Left lung (tissue), 10 donors: ENCODE measurements around the gene NLN. TPM values are rescaled to one million over a fixed set of nuclear protein-coding genes. Genes with fewer than 3 reads are reported as not detected.
"Not testable (repeated sequence)": the region's sequence is repeated elsewhere in the genome, so short reads cannot be mapped to it uniquely, and the experiment has no call there.

Experiments
- ATAC-seq: fragments of 200-7000 bp; cut with Tn5 transposase; one replicate; pipeline ENCODE4 v1.9.1; 2020; ENCODE audit warnings: moderate library complexity
- DNase-seq, 4 donors: peaks; one replicate each; pipeline ENCODE4 v3.0.0-alpha.2; 2013 to 2020
- H3K27ac ChIP-seq, 2 donors: fragments of 200-600 bp; sonication (generic) in 1 of 2; one replicate each; pipeline versions ENCODE4 v1.5.0 to v1.8.0; 2020 to 2021
- H3K27me3 ChIP-seq, 2 donors: fragments of 200-600 bp; sonication (generic) in 1 of 2; one replicate each; pipeline versions ENCODE4 v1.5.0 to v1.8.0; 2020 to 2021
- H3K36me3 ChIP-seq, 2 donors: fragments of 200-600 bp; sonication (generic) in 1 of 2; one replicate each; pipeline versions ENCODE4 v1.5.0 to v1.8.0; 2020 to 2021
- H3K4me1 ChIP-seq, 2 donors: fragments of 200-600 bp; one replicate each; pipeline ENCODE4 v1.8.0; 2021
- H3K4me3 ChIP-seq, 2 donors: fragments of 200-600 bp; sonication (generic) in 1 of 2; one replicate each; pipeline versions ENCODE4 v1.5.0 to v1.8.0; 2020 to 2021; ENCODE audit warnings: mild to moderate bottlenecking in 1 of 2
- H3K9me3 ChIP-seq, 2 donors: fragments of 200-600 bp; sonication (generic) in 1 of 2; one replicate each; pipeline versions ENCODE4 v1.5.0 to v1.8.0; 2020 to 2021
- CTCF ChIP-seq, 2 donors: fragments of 200-600 bp; sonication (generic) in 1 of 2; IDR thresholded peaks; one replicate each; pipeline versions ENCODE4 v1.5.0 to v1.8.0; 2021; ENCODE audit warnings: antibody characterized with exemption in 2 of 2
- intact Hi-C, 2 donors: fragments of 100-400 bp; cut with DNase I; formaldehyde crosslinking; loops; one replicate each; pipeline versions ENCODE4 v1.11.2 to v1.14.2; 2022
- polyA plus RNA-seq, 6 donors: library from polyadenylated mRNA; unstranded; fragments of 120-200 nt; gene quantifications; one replicate each; pipeline ENCODE4 v1.2.1, GENCODE V29; 2013; ENCODE audit not compliant: insufficient read length in 6 of 6
- total RNA-seq, 2 donors: library from RNA; stranded (reverse); fragmentation: NEBNext Ultra II Directional; extraction: Animal tissue kit (Norgen Biotek cat#: 25700); gene quantifications; one replicate each; pipeline ENCODE4 v1.2.1, GENCODE V29; 2021
- donor health status: DM: no; HTN: yes; CAD: no.
- donor health status: DM: no; HTN: no; CAD: no.

NLN gene
- total and polyA plus RNA-seq, 8 donors = 18.0 to 29.1 (median 22.3) TPM

DNA sequence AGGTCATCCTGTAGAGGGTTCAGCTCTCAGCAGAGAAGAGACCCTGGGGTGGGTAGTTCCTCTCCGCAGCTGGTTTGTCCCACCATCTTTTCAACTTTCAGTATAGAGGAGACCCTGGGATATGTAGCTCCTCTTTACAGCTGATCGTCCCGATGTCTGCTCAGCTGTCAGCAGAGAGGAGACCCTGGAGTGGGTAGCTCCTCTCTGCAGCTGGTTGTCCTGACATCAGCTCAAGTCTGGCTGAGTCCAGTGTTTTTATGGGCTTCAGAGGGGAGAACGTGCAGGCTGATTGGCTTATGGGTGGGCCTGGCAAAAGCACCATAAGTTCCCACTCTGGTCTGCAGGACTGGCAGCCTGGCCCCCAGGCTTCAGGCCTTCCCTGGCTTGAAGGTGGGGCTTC, 80.8 kb downstream of the NLN start:
- H3K27ac ChIP-seq = no peak overlapping the region
- no peaks in the 10 kb centered on the region for H3K9me3 ChIP-seq
- H3K27me3 ChIP-seq = no peaks in the 10 kb centered on the region
- peaks cover 0 to 14% of the 10 kb centered on the region in 2 donors for H3K4me1 ChIP-seq
- intact Hi-C loops = no loop called here
- H3K36me3 ChIP-seq = no peaks in the 10 kb centered on the region
- ATAC-seq (no peak), DNase-seq (no peak)
- no peak for TF ChIP-seq CTCF (IDR thresholded peaks at IDR 0.05)
- no peak overlapping the region for H3K4me3 ChIP-seq

DNA sequence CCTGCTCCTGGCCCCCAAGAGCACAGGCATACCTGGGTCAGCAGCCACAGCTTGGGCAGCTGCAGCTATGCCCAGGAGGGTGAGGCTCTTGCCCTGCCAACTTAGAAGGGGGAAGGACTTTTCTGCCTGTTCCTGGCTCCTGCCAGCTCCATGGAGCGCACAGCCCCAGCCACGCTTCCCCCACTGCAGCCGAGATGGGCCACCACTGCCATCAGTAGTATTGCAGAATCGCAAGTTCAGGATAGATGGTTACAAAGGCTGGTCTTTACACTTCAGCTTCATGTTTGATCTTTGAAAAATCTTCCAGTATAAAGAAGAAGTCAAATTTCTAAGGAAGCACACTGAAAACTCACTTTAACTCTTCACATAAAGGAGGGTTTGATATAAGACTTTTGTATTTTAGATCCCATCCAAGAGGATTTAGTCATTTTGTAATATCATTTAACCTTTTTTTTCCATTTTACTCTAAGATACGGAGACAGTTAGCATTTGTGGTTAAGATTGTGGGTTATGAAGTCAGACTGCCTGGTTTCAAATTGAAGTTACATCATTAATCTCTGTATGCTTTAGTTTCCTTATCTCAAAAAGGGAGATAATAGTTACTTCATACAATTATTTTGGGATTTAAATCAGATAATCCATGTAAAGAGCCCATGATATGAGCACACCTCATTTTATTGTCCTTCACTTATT, 81.8 kb downstream of the NLN start:
- H3K27me3 ChIP-seq = no peaks in the 10 kb centered on the region
- no peak overlapping the region for H3K4me3 ChIP-seq
- TF ChIP-seq CTCF (IDR thresholded peaks at IDR 0.05) = no peak
- H3K36me3 ChIP-seq = no peaks in the 10 kb centered on the region
- H3K4me1 ChIP-seq = peaks cover 0 to 14% of the 10 kb centered on the region in 2 donors
- no peak overlapping the region for H3K27ac ChIP-seq
- intact Hi-C loops = no loop called here
- no peak for ATAC-seq
- H3K9me3 ChIP-seq = no peaks in the 10 kb centered on the region
- DNase-seq = no peak

- Histone ChIP-seq H3K27me3 (no peaks in the 10 kb centered on the region), H3K36me3 (peaks cover 0 to 7% of the 10 kb centered on the region in 2 donors), H3K27ac (no peak overlapping the region), H3K4me1 (peaks cover 0 to 14% of the 10 kb centered on the region in 2 donors), H3K4me3 (no peak overlapping the region), H3K9me3 (no peaks in the 10 kb centered on the region)
- intact Hi-C loops = no loop called here
- no peak for DNase-seq
- ATAC-seq = no peak
- no peak for TF ChIP-seq CTCF (IDR thresholded peaks at IDR 0.05)
These were observed 83.1 kb downstream of the NLN start for GRCh38 chr5:65805089-65805488.

GRCh38 chr5:65807494-65807893, 85.5 kb downstream of the NLN start:
- H3K9me3 ChIP-seq, ATAC-seq, DNase-seq, H3K4me3 ChIP-seq, H3K4me1 ChIP-seq, H3K27ac ChIP-seq, H3K27me3 ChIP-seq, intact Hi-C loops: not testable (repeated sequence)
- peaks cover 0 to 14% of the 10 kb centered on the region in 2 donors for H3K36me3 ChIP-seq

- Histone ChIP-seq H3K27ac (no peak overlapping the region), H3K4me1 (peaks cover 0 to 9% of the 10 kb centered on the region in 2 donors), H3K4me3 (no peak overlapping the region), H3K9me3 (no peaks in the 10 kb centered on the region), H3K27me3 (no peaks in the 10 kb centered on the region), H3K36me3 (peaks cover 0 to 14% of the 10 kb centered on the region in 2 donors)
- ATAC-seq (no peak), DNase-seq (no peak)
- TF ChIP-seq CTCF (IDR thresholded peaks at IDR 0.05) = no peak
- intact Hi-C loops = no loop called here
These were observed 86.3 kb downstream of the NLN start for GRCh38 chr5:65808251-65808741.

DNA sequence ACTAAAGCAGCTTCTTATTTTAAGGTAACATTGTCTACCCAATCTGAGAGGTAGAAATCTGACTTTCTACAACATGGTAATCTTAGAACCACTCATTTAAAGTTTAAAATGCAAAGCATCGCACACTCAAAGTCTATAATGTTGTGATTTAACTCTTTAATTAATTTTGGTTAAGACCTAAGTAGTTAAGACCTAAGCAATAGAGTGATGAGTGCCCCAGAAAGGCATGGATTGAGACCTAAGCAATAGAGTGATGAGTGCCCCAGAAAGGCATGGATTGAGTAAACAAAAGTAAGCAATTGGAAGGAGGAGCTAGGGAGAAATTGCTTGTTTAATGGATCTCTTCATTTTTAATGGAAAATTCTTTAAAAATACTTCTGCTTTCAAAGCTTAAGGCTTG, 86.8 kb downstream of the NLN start:
- H3K36me3 ChIP-seq = peaks cover 0 to 15% of the 10 kb centered on the region in 2 donors
- DNase-seq = no peak
- H3K9me3 ChIP-seq = no peaks in the 10 kb centered on the region
- peaks cover 0 to 4% of the 10 kb centered on the region in 2 donors for H3K4me1 ChIP-seq
- H3K4me3 ChIP-seq = no peak overlapping the region
- H3K27me3 ChIP-seq = no peaks in the 10 kb centered on the region
- intact Hi-C loops = no loop called here
- TF ChIP-seq CTCF (IDR thresholded peaks at IDR 0.05) = no peak
- ATAC-seq = no peak
- no peak overlapping the region for H3K27ac ChIP-seq
